NCI-H526 treated with DMSO at 0.1 percent for 48 hours (cell line): Measurements from ENCODE around the gene FBXL7.

Source experiments
- DNase-seq: peaks from one replicate; lab custom pipeline; 2025; lab: John Stamatoyannopoulos, UW

Gene FBXL7

DNA sequence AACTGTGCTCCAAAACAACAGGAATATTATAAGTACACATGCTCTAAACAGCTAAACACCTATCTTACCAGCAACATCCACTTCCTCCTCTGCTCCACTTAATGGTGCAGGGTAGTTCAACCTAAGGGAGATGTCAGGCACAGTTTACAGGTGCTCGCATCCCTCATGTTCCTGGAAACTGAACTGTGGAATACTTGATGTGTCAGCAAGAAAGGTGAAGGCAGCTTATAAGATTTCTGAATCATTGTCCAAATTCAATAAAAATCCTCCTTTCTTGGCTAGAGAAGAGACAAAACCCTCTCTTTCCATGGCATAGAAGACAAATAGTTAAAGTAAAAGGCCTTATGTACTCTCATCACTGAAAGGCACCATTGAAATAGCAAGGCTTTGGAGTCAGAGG lies 272.2 kb downstream of the FBXL7 start:
- DNase-seq = no peak

GRCh38 chr5:15774632-15775031 lies 274.7 kb downstream of the FBXL7 start:
- no peak for DNase-seq

- no peak for DNase-seq
These were observed 276.4 kb downstream of the FBXL7 start for GRCh38 chr5:15776346-15776745.

DNA sequence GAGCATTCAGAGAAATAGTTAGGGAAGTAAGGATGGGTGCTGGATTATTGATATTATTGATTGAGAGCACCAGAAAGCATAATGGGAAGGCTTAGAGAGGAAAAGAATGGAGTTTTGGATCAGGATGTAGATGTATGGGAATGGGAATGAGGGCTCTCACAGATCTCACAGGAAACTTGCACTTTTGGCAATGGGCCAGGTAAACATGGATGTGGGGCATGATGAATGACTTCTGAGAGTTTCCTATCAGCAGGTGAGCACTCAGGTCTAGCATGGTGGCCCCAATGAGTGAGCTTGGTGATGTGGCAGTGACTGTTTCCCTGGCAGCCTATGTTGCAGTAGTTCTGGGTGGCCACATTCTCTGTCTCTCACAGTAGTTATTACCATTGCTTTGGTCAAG lies 283.8 kb downstream of the FBXL7 start:
- DNase-seq = no peak

DNA sequence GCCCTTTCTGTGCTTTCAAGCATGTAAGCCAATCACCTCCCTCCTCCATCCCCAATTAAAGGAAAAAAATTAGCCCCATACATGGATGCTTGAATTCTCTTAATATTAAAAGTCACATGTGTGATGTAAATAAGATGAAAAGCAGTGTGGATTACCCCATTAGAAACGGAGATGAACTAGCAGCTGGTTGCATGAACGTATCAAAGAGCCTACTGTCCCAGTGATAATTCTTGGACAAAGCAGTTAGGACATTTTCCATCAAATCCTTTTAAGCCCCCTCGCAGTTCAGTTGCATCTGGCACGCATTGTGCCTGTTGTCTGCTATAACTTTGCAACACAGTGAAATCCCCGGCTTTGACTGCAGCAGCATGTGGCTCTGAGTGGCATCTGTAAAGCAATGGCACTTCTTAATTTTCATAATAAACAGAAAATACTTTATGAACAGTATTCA lies 285.6 kb downstream of the FBXL7 start:
- DNase-seq = peak; percentile 22

GRCh38 chr5:15786326-15786725 lies 286.3 kb downstream of the FBXL7 start:
- no peak for DNase-seq

DNA sequence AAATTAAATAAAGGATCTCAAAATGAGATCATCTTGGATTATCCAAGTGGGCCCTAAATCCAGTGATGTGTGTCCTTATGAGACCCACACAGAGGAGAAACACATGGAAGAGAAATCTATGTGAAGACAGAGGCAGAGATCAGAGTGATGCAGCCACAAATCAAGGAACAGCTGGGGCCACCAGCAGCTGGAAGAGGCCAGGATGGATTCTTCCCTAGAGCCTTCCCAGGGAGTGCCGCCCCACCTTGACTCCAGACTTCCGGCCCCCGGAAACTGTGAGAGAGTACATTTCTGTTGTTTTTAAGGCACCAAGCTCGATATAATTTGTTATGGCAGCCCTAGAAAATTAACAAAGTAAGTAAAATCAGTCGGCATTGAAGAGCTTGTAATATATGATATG lies 286.9 kb downstream of the FBXL7 start:
- no peak for DNase-seq

DNA sequence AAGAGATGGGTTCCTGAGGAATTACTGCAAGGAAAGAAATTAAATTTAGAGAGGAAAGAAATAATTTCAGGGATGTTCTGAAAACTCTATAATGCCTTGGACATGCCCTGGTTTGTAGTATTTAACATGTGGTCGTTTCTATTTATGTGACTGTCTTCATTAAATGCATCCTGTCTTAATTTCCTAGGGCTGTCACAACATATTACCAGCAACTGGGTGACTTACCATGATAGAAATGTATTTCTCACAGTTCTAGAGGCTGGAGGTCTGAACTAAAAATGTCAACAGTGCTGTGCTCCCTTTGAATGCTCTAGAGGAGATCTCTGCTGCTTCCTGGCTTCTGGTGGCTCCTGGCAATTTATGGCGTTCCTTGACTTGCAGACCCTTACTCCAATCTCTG lies 287.7 kb downstream of the FBXL7 start:
- no peak for DNase-seq

DNA sequence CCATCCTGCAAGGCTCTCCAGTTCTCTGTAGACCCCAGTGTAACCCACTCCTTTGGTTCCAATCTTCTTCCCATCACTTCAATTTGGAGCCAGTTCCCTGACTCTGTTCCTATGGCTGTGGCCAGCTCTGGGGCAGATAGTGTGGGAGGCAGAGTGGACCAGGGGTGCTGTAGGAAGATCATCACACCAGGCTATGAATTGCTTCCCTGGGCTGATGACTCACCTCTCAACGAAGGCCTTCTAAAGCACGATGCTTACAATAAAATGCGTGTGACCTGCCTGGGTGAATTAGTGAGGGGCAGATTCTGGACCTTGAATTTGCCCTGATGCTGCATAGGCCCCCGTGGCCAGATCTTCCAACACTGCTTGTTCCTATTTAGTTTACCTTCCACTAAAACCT lies 289.7 kb downstream of the FBXL7 start:
- no peak for DNase-seq

DNA sequence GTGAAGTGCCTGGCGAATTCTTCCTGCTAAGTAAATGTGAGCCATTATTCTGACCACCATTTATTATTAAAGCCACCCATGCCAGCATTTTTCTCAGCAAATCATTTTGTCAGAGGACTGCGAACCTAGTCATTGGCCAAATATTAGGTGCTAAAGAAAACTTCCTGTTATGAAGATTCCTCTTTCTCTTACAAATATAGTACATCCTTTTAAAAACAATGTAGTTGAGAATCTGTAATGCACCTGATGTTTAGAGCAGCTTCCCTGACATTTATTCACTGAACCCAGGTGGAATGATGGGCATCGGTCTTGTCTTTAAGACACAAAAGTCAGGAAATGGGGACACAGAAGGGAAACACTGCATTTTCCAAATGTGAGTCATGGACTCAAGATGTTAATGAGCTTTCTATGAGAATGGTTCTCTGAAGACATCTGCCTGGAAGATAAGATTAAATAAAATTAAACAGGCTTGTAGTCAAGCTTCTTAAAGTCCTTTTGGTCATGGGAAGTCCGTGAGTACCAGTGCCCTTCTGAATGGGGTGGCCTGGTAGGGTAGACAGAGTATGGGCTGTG lies 290.6 kb downstream of the FBXL7 start:
- DNase-seq = no peak

GRCh38 chr5:15791274-15791673 lies 291.3 kb downstream of the FBXL7 start:
- no peak for DNase-seq

DNA sequence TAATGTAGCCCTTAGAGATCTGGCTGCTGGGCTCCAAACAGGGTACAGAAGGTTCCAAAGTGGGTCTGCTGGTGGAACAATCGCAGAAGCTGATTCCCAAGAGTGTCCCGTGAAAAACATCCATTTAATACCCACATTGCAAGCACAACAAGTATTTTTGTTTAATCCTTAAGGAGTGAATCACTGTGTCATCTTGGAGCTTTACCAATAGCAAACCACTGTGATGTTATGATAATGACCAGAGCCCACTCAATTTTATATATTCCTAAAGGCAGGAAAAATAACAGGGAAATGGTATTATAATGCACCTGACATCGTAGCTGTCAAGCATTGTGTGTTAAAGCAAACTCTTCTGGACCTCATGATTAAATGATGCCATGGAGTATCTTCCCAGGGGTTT lies 291.9 kb downstream of the FBXL7 start:
- DNase-seq = no peak

- no peak for DNase-seq
These were observed 294.3 kb downstream of the FBXL7 start for GRCh38 chr5:15794052-15794985.

GRCh38 chr5:15796096-15796495 lies 296.1 kb downstream of the FBXL7 start:
- no peak for DNase-seq

GRCh38 chr5:15796557-15796956 lies 296.6 kb downstream of the FBXL7 start:
- DNase-seq = no peak

DNA sequence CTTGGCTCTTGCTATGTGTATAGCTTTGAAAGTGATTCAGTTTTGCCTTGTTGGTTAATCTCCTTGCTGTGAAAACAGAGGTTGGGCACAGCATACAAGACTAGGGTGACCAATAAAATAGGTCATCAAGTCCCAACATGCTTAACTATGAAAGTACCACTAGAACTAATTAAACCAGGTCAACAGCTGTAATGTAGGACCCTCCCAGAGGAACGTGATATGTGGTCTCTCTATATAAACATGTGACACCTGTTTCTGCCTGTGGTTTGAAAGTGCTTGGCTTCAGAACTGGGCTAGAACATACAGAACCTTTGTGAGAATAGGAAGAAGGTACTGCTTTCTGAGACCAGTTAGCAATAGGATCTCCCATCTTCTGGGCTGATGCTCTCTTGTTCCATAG lies 297.1 kb downstream of the FBXL7 start:
- DNase-seq = no peak

GRCh38 chr5:15798006-15798405 lies 298.0 kb downstream of the FBXL7 start:
- no peak for DNase-seq

GRCh38 chr5:15799014-15799413 lies 299.0 kb downstream of the FBXL7 start:
- no peak for DNase-seq

DNA sequence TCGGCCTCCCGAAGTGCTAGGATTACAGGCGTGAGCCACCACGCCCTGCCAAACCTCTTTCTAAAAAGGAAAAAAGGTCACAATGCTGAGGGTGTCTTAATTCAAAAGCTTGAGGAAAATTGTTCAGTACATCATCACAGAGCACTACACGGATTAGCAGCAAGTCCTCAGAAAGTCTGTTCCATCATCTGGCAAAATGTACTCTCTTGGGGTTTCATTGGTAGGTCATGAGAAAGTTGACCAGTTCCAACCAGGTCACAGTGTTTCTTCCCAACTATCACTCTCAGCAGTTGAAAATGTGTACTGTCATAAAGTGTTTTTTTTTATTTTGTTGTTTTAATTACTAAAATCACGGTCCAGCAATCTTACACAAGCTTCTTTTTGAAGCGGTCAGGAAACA lies 299.6 kb downstream of the FBXL7 start:
- DNase-seq = no peak

DNA sequence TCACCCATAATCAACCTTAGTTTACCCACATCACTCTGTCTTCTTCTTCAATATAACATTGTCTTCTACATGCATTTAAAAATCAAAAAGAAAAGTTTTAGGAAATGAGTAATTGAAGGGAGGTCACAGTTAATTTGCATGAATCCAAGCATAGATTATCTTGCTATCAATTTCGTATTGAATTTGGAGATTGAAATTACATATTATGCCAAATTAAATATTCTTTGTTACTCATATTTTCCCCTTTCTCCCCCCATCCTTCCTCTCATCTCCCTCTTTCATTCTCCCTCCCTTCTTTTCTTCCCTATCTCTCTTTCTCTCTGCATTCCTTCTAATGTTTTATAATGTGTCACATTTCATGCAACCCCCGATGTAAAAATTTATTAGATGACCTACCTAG lies 303.3 kb downstream of the FBXL7 start:
- no peak for DNase-seq

- DNase-seq = no peak
These were observed 306.6 kb downstream of the FBXL7 start for GRCh38 chr5:15806613-15807012.

- DNase-seq = no peak
These were observed 307.3 kb downstream of the FBXL7 start for GRCh38 chr5:15807248-15807647.

DNA sequence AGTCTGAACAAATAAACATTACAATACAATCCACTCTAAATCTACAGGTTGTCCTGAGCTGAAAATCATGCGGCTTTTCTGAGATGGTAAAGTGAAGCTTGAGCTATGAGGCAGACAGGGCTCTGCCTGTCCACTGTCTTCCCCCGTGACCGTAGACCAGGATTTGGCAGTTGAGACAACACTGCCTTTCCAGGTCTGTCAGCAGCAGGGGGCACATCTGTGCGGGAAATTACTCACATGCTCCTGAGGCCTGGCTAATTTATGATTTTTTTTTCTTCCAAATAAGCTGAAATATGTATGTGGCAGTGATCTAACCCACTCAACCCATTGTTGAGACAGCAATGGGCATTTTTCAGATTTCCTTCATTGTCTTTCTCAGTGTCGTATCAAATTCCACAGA lies 307.9 kb downstream of the FBXL7 start:
- DNase-seq = no peak

GRCh38 chr5:15808577-15808976 lies 308.6 kb downstream of the FBXL7 start:
- no peak for DNase-seq
